Right kidney (tissue), 9 donors: ENCODE measurements around the gene GOT2.
"Not testable (repeated sequence)": the region's sequence is repeated elsewhere in the genome, so short reads cannot be mapped to it uniquely, and the experiment has no call there.

Experiments used
- DNase-seq: peaks from one replicate; pipeline ENCODE4 v3.0.0-alpha.2; 2016
- long read RNA-seq, 8 donors: transcript quantifications; one replicate each; lab custom pipeline, GENCODE V29; 2026

The GOT2 gene
- long read RNA-seq, donor 1, transcript GOT2-201 (10 exons, 2,462 nt) = major isoform, 19 of 25 reads
- long read RNA-seq, donor 1, partial matches to known transcripts = 5 of 25 reads
- long read RNA-seq, donor 1, other reads (novel, unspliced or antisense) = 0 of 25 reads
- long read RNA-seq, donor 2, transcript GOT2-201 (10 exons, 2,462 nt) = major isoform, 10 of 37 reads
- long read RNA-seq, donor 2, partial matches to known transcripts = 25 of 37 reads
- long read RNA-seq, donor 2, other reads (novel, unspliced or antisense) = 0 of 37 reads
- long read RNA-seq, donor 3, transcript GOT2-201 (10 exons, 2,462 nt) = major isoform, 7 of 34 reads
- long read RNA-seq, donor 3, partial matches to known transcripts = 24 of 34 reads
- long read RNA-seq, donor 3, other reads (novel, unspliced or antisense) = 0 of 34 reads
- long read RNA-seq, donor 4, transcript GOT2-201 (10 exons, 2,462 nt) = major isoform, 18 of 27 reads
- long read RNA-seq, donor 4, partial matches to known transcripts = 8 of 27 reads
- long read RNA-seq, donor 4, other reads (novel, unspliced or antisense) = 0 of 27 reads
- long read RNA-seq, donor 5, transcript GOT2-201 (10 exons, 2,462 nt) = major isoform, 24 of 24 reads
- long read RNA-seq, donor 5, partial matches to known transcripts = 0 of 24 reads
- long read RNA-seq, donor 5, other reads (novel, unspliced or antisense) = 0 of 24 reads
- long read RNA-seq, donor 6, transcript GOT2-201 (10 exons, 2,462 nt) = major isoform, 14 of 28 reads
- long read RNA-seq, donor 6, partial matches to known transcripts = 11 of 28 reads
- long read RNA-seq, donor 6, other reads (novel, unspliced or antisense) = 0 of 28 reads
- long read RNA-seq, donor 7 = 0 reads
- long read RNA-seq, donor 8, transcript GOT2-201 (10 exons, 2,462 nt) = major isoform, 28 of 28 reads
- long read RNA-seq, donor 8, partial matches to known transcripts = 0 of 28 reads
- long read RNA-seq, donor 8, other reads (novel, unspliced or antisense) = 0 of 28 reads

- peak; percentile 94 for DNase-seq
Observed at GRCh38 chr16:58733671-58734458, at the start of gene GOT2. GOT2 (minus strand) TSS chr16:58734316; CDS start chr16:58734228, 88 bp downstream.

- not testable (repeated sequence) for DNase-seq
Observed at GRCh38 chr16:58779291-58779690, 45.2 kb upstream of the GOT2 start.

GRCh38 chr16:58773870-58774269 is 39.8 kb upstream of the GOT2 start:
- DNase-seq = no peak

GRCh38 chr16:58768145-58768544 is 34.0 kb upstream of the GOT2 start:
- DNase-seq = no peak

GRCh38 chr16:58767581-58767980 is 33.5 kb upstream of the GOT2 start:
- DNase-seq = no peak

- DNase-seq = no peak
Observed at GRCh38 chr16:58756650-58757332, 22.7 kb upstream of the GOT2 start.

- DNase-seq = peak; percentile 54
Observed at GRCh38 chr16:58755989-58756649, 22.0 kb upstream of the GOT2 start.

GRCh38 chr16:58753711-58754134 is 19.6 kb upstream of the GOT2 start:
- no peak for DNase-seq

- DNase-seq = no peak
Observed at GRCh38 chr16:58744497-58744896, 10.4 kb upstream of the GOT2 start.

GRCh38 chr16:58741976-58742375 is 7.9 kb upstream of the GOT2 start:
- DNase-seq = no peak

GRCh38 chr16:58741166-58741565 is 7.0 kb upstream of the GOT2 start:
- no peak for DNase-seq

GRCh38 chr16:58738672-58739296 is 4.7 kb upstream of the GOT2 start:
- no peak for DNase-seq

GRCh38 chr16:58736341-58736740 is 2.2 kb upstream of the GOT2 start:
- DNase-seq = not testable (repeated sequence)

GRCh38 chr16:58734459-58734787 is 307 bp upstream of the GOT2 start:
- DNase-seq = no peak

GRCh38 chr16:58733248-58733670 is 857 bp downstream of the GOT2 start:
- no peak for DNase-seq

- DNase-seq = peak; percentile 13
Observed at GRCh38 chr16:58732545-58733247, 1.4 kb downstream of the GOT2 start.

GRCh38 chr16:58730724-58731370 is 3.3 kb downstream of the GOT2 start:
- DNase-seq = no peak

- DNase-seq = no peak
Observed at GRCh38 chr16:58727796-58728568, 6.1 kb downstream of the GOT2 start.
